T-helper 9 cell (primary cell): ENCODE data around the gene OGA.
"Not testable (repeated sequence)": the region's sequence is repeated elsewhere in the genome, so short reads cannot be mapped to it uniquely, and the experiment has no call there.

Source experiments
- DNase-seq: peaks from one replicate; pipeline ENCODE4 v3.0.0-alpha.2; 2020

Gene OGA

GRCh38 chr10:101797403-101798059 is 20.7 kb downstream of the OGA start:
- no peak for DNase-seq

- DNase-seq, result no peak
These were observed 24.7 kb downstream of the OGA start for GRCh38 chr10:101793526-101793925.

GRCh38 chr10:101789686-101790085 is 28.6 kb downstream of the OGA start:
- DNase-seq, result no peak

- DNase-seq, result not testable (repeated sequence)
These were observed 29.0 kb downstream of the OGA start for GRCh38 chr10:101789231-101789630.

- DNase-seq, result no peak
These were observed 32.4 kb downstream of the OGA start for GRCh38 chr10:101785801-101786200.

- no peak for DNase-seq
These were observed 33.7 kb downstream of the OGA start for GRCh38 chr10:101784558-101784957.

DNA sequence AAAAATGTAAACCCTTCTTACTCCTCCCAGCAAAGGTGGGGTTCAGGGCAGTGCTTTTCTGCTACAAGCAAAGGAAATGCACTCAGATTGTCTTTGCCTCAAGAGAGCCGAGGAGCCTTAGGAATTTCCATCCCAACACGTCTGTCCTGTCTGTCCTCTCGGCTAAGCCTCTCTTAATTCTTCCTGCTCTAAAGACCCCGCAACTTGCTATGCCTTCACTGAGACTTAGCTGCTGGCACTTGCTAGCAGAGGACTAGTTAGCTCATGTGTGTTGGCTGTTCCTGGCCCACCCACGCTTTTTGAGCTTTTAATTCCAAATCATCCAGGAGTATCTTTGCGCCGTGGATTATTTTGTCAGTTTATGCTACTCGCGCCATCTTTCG is 34.5 kb downstream of the OGA start:
- DNase-seq, result no peak

- peak; percentile 72 for DNase-seq
These were observed 35.2 kb downstream of the OGA start, which contains the start of gene NPM3 for GRCh38 chr10:101782811-101783735. Gene NPM3, minus strand, starts transcription at chr10:101783446. Its CDS starts 56 bp downstream, at chr10:101783390.

GRCh38 chr10:101781984-101782810 is 36.0 kb downstream of the OGA start:
- DNase-seq, result no peak

DNA sequence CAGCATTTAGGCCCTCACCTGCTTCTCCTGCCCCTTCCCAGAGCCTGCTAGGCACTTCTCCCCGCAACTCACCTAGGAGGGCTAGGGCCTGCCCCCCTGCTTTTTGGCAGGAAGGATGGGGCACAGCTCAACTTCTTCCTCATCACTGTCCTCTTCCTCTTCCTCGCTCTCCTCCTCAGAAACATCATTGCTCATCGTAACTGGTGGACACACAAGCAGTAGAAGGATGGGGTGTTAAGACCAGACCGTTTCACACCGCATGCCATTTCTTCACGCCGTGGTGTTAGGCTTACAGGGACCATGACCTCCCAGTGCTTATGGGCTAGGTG is 36.6 kb downstream of the OGA start:
- no peak for DNase-seq

DNA sequence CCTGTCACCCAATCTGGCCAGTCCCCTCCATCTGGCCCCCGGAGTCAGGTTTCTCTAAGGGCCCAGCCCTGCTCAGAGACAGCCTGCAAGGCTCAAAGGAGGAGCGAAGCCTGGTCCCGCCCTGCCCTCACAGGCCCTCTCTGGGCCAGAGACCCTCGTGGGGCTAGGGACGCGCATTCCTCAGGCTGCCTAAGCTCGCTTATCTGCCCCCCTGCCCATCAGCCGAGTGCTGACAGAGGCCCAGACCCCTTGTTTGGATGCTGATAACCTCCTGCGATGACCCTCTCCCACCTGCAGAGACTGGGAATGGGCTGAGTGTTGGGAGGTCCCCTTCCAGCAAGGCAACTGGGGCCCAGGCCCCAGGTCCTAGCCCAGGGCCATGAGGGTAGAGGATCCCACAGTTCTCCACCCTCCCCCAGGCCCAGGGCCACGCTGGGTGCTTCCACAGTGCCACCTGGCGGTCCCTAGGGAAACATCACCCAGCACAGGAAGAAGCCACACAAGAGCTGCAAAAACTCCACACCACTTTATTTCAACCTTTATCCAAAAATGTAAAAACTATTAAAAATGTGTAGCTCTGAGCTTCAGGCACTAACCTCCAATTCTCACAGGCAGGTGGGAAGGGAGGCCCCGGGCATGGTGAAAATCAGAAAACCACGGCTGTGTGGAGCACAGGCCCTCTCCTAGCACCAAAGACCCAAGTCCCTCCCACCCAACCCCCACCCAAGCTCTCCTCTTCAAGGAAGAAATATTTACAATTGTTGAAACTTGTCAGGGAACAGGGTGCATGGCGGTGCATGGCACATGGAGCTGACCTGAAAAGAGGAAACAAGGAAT is 37.2 kb downstream of the OGA start:
- peak; percentile 58 for DNase-seq

DNA sequence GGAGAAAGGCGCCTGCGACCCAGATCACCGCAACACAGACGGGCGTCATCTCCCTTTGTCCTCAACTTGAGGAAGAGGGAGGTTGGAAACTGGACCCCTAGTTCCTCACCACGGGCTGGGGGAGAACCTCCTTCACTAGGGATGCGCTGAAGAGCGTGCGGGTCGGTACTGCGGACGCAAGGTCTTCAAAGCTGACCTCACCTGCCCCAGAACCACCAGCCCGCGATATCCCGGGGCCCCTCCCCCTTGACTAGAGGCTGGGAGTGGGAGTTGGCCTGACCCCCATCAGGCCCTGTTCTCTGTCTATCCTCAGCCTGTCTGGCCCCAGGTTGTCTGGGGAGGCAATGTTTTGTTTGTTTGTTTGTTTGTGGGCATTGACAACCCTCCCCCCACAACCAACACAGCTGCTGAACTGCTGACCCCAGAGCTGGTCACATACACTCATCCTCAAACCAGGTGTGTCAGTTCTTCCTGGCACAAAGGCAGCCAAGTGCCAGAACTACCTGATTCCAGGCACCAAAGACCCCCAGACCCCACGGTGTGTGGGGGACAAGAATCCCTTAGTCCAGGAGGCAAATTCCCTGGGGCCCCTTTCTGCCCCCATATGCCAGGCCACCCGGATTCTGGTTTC is 37.9 kb downstream of the OGA start:
- no peak for DNase-seq

DNA sequence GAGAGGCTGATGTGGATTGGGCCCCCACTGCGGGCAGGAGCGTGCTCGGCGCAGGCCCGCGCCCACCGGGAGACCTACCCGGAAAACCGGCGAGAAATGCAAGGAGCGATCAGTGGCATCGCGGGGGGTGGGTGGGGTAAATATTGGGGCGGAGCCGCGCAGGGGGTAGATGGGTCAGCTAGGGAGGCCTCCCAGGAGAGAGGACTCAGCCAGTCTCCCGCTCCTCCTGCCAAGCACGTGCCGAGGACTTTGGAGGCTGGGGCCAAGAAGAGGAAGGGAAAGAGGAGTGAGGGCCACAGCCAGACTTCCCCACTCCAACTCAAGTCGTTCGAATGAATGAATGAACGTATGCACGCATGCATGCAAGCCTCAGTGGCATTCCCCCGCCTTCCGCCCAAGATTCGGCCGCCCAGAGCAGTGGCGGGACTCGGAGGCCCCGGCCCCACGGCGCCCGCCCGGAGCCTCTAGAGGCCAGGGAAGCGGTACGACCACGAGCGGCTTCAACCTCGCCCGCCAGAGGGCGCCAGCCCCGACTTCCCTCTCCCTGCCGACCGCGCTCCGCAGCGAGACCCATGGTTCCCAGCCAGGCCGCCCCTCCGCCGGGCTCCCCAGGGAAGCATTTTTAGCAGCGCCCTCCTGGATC is 38.6 kb downstream of the OGA start:
- DNase-seq, result peak; percentile 87

GRCh38 chr10:101778781-101779543 is 39.3 kb downstream of the OGA start:
- DNase-seq, result no peak

- no peak for DNase-seq
These were observed 40.0 kb downstream of the OGA start for GRCh38 chr10:101778151-101778780.

DNA sequence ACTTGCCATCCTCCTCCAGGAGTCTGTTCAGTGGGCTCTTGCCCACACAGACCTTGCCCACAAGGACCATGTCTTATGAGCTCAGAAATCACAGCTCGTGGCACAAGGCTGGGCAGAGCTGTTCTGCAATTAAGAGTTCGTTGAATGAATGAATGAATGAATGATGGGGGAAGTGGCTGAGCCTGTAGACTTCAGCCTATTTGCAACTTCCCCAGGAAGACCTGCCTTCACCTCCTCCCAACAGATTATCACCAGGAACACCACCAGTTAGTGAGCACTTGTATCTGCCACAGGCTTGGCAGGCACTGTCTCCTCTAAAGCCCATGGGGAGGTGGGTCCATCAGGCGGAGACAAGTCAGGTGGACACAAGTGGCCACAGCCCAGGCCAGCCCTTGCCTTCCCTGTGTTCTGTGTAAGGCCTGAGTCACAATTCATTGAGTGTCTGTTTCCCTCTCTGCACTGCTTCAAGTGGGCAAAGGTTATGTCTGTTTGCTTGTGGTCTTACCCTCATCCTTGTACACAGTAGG is 40.6 kb downstream of the OGA start:
- no peak for DNase-seq

DNA sequence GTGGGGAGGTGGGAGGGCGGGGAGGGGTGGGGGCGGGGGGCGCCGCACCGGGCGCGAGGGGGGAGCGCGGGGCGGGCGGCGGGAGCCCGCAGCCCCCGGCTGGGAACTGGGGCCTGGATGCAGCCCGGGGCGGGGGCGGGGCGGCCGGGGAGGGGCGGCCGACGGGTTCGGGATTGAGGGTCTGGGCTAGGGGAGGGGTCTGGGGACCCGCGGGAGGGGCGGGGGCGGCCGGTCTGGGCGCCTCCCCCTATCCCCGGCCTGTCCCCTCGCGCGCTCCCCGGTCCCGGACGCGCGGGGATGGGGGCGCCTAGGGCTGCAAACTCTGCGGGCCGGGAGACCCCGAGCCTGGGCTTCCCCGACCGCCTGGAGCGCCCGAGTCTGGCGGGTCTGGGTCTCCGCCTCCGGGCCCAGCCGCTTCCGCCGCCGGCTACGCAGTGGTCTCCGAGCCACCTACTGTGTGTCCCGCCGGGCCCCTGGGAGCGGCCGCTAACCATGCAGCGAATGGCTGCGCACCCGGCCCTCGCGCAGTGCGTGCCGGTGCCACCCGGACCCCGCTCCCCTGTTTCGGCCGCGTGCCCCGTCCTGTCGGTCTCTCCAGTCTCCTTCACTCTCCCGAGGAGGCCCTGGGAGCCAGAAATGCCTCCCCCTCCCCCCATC is 42.0 kb downstream of the OGA start:
- DNase-seq, result no peak

DNA sequence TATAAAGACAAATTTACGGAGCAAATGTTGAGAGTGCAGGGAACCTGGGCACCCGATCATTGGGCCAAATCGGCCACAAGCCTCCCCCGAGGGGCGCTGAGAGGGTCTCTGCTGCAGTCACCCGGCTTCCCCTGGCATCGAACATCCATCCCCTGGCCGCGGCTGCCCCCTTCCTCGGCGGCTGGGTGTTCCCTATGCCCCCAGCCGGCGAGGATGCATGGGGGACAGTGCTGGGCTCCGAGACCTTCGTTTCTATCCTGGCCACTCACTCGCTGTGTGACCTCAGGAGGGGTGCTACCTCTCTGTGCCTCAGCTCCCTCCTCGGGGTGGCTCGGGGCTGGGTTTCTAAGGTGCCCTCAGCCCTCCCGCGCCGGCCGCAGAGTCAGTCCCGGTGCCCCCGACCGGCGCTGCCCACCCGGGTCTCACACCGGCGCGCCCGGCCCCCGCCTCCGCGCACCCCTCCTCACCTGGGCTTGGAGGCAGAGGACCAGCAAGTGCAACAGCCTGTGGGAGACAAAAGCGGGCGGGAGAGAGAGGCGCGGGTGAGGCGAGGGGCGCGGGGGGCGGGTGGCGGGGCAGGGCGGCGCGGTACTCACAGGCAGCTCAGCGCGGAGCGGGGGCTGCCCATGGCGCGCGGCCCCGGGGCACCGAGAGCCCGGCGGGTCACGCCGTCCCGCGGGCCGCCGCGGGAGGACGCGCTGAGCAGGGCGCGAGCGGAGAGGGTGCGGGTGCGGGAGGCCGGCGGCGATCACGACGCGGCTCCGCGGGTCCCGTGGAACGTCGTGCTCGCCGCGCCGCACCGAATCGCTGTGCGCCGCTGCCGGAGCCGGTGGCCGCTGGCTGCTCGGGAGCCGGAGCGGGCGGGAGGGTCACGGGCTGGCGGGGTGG is 42.7 kb downstream of the OGA start, which contains the start of gene FGF8:
Gene FGF8 (minus strand): TSS at position 842 of the 888 bp plus-strand sequence. CDS start 214 bp downstream, at position 628.
- DNase-seq, result no peak
